ENCODE measurements around the gene PNMT. TPM values are rescaled to one million over a fixed set of nuclear protein-coding genes. Genes with fewer than 3 reads are reported as not detected.

Gene PNMT
- total RNA-seq, 1 donor from 2014 or later: 0.22 TPM

DNA sequence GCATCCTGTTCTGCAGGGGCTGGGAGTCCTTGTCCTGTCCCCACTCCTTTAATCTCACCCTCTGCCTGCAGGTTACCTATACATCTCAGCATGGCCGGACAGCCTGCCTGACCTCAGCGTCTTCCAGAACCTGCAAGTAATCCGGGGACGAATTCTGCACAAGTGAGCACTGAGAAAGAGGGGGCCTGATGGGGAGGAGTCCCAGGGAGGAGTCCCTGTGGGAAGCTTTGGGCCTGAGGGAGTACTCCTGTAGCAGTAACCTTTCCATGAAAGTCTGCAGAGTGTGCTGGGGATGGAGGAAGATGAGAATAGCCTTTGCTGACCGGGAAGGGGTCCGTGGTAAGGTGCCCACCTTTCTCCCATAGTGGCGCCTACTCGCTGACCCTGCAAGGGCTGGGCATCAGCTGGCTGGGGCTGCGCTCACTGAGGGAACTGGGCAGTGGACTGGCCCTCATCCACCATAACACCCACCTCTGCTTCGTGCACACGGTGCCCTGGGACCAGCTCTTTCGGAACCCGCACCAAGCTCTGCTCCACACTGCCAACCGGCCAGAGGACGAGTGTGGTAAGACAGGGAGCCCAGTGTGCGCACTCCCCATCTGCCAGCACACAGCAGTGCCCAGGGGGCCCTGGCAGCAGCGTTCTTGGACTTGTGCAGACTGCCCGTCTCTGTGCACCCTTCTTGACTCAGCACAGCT is 47.3 kb downstream of the PNMT start:
- Mint-ChIP-seq H3K4me1 (ENCODE audit: low read depth) (no peaks in the 10 kb centered on the region), H3K27me3 (ENCODE audit: low read depth) (no peaks in the 10 kb centered on the region), H3K27ac (ENCODE audit: unreplicated experiment) (no peak overlapping the region), H3K9me3 (ENCODE audit: low read depth) (no peaks in the 10 kb centered on the region), H3K4me3 (ENCODE audit: unreplicated experiment) (no peak overlapping the region), H3K36me3 (ENCODE audit: low read depth) (peaks cover 28% of the 10 kb centered on the region)
- TF ChIP-seq, protein P1, sequence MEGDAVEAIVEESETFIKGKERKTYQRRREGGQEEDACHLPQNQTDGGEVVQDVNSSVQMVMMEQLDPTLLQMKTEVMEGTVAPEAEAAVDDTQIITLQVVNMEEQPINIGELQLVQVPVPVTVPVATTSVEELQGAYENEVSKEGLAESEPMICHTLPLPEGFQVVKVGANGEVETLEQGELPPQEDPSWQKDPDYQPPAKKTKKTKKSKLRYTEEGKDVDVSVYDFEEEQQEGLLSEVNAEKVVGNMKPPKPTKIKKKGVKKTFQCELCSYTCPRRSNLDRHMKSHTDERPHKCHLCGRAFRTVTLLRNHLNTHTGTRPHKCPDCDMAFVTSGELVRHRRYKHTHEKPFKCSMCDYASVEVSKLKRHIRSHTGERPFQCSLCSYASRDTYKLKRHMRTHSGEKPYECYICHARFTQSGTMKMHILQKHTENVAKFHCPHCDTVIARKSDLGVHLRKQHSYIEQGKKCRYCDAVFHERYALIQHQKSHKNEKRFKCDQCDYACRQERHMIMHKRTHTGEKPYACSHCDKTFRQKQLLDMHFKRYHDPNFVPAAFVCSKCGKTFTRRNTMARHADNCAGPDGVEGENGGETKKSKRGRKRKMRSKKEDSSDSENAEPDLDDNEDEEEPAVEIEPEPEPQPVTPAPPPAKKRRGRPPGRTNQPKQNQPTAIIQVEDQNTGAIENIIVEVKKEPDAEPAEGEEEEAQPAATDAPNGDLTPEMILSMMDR (IDR thresholded peaks at IDR 0.05): no peak
- no peak for DNase-seq (ENCODE audit: low spot score)

DNA sequence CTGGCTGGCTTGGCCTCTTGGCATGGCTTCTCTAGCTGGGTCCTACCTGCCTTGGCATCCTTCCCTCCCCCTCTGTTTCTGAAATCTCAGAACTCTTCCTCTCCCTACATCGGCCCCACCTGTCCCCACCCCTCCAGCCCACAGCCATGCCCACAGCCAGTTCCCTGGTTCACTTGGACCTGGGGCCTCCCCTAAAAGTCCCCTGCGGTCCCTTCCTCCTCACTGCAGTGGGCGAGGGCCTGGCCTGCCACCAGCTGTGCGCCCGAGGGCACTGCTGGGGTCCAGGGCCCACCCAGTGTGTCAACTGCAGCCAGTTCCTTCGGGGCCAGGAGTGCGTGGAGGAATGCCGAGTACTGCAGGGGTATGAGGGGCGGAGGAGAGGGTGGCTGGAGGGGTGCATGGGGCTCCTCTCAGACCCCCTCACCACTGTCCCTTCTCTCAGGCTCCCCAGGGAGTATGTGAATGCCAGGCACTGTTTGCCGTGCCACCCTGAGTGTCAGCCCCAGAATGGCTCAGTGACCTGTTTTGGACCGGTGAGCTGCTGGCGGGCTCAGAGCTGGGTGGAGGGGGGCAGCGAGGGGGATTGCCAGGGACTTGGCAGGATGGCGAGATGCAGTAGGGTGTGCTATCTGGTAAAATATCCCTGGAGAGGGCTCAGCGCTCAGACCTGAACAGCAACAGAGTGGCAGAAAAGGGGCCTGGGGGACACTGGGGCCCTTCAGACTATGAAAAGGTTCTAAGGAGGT is 48.0 kb downstream of the PNMT start:
- H3K36me3 Mint-ChIP-seq (ENCODE audit: low read depth): peaks cover 28% of the 10 kb centered on the region
- H3K9me3 Mint-ChIP-seq (ENCODE audit: low read depth): no peaks in the 10 kb centered on the region
- no peaks in the 10 kb centered on the region for H3K27me3 Mint-ChIP-seq (ENCODE audit: low read depth)
- no peak overlapping the region for H3K4me3 Mint-ChIP-seq (ENCODE audit: unreplicated experiment)
- no peak for DNase-seq (ENCODE audit: low spot score)
- TF ChIP-seq, protein P1 (IDR thresholded peaks at IDR 0.05): no peak
- no peaks in the 10 kb centered on the region for H3K4me1 Mint-ChIP-seq (ENCODE audit: low read depth)
- H3K27ac Mint-ChIP-seq (ENCODE audit: unreplicated experiment): no peak overlapping the region

DNA sequence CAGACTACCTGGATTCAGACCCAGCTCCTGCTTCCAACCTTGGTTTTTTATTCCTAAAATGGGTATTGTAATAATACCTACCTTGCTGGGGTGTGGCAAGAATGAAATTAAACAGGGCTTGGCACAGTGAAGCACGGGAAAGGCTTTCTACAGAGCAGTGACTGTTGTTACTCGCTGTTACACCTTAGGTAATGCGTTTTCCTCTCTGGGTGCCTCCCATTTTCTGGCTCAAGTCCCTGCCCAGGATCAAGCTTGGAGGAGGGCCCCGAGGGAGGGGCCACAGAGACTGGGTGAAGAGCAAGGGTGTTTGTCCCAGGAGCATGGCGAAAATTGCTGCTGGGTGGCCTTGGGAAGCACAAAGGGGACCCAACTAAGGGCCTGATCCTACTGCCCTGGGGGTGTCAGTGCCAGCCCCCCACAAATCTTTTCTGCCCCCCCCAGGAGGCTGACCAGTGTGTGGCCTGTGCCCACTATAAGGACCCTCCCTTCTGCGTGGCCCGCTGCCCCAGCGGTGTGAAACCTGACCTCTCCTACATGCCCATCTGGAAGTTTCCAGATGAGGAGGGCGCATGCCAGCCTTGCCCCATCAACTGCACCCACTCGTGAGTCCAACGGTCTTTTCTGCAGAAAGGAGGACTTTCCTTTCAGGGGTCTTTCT is 48.8 kb downstream of the PNMT start:
- no peak overlapping the region for H3K27ac Mint-ChIP-seq (ENCODE audit: unreplicated experiment)
- H3K4me1 Mint-ChIP-seq (ENCODE audit: low read depth): no peaks in the 10 kb centered on the region
- no peak overlapping the region for H3K4me3 Mint-ChIP-seq (ENCODE audit: unreplicated experiment)
- H3K27me3 Mint-ChIP-seq (ENCODE audit: low read depth): no peaks in the 10 kb centered on the region
- no peaks in the 10 kb centered on the region for H3K9me3 Mint-ChIP-seq (ENCODE audit: low read depth)
- DNase-seq (ENCODE audit: low spot score): no peak
- H3K36me3 Mint-ChIP-seq (ENCODE audit: low read depth): peaks cover 28% of the 10 kb centered on the region
- TF ChIP-seq, protein P1 (IDR thresholded peaks at IDR 0.05): no peak

DNA sequence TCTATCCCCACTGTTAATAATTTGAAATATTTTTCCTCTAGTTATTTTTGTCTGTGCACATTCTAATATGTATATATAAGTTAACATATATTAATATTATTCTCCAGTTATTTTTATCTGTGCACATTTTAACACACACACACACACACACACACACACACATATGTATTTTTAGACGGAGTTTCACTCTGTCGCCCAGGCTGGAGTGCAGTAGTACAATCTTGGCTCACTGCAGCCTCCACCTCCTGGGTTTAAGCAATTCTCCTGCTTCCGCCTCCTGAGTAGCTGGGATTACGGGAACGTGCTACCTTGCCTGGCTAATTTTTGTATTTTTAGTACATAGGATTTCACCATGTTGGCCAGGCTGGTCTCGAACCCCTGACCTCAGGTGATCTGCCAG is 49.4 kb downstream of the PNMT start:
- Mint-ChIP-seq H3K4me3 (ENCODE audit: unreplicated experiment) (no peak overlapping the region), H3K27me3 (ENCODE audit: low read depth) (no peaks in the 10 kb centered on the region), H3K27ac (ENCODE audit: unreplicated experiment) (no peak overlapping the region), H3K36me3 (ENCODE audit: low read depth) (peaks cover 23% of the 10 kb centered on the region), H3K9me3 (ENCODE audit: low read depth) (no peaks in the 10 kb centered on the region), H3K4me1 (ENCODE audit: low read depth) (no peaks in the 10 kb centered on the region)
- no peak for DNase-seq (ENCODE audit: low spot score)
- TF ChIP-seq, protein P1 (IDR thresholded peaks at IDR 0.05): no peak

DNA sequence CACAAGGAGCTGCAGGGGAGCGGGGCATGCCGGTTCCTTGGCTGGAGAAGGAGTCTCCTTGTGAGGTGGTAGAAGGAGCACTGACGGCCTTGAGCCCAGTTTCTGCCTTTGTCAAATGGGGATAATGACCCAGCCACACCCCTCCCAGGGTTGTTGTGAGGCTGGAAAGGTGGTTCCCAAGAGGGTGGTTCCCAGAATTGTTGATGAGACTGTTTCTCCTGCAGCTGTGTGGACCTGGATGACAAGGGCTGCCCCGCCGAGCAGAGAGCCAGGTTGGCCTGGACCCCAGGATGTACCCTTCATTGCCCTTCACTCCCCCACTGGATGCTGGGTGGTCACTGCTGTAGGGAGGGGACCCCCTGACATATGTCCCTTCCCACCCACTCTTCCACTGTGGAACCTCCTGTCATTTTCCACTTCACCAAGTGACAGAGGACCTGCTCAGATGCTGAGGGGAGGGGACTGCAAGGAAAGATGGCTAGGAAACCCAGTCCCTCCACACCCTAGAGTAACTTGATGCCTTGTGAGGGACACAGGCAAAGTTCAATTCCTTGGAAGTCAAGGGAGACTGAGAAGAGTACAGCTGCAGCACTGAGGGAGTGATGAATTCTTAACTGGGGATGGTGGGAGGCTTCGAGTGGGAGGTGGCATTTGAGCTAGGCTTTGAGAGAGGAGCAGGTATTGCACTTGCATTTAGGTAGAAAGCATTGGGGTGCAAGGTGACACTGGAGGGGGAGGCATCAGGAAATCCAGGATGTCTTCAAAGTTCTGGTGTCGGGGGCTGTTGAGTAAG is 51.5 kb downstream of the PNMT start:
- Mint-ChIP-seq H3K9me3 (ENCODE audit: low read depth) (no peaks in the 10 kb centered on the region), H3K36me3 (ENCODE audit: low read depth) (peaks cover 27% of the 10 kb centered on the region), H3K27ac (ENCODE audit: unreplicated experiment) (no peak overlapping the region), H3K27me3 (ENCODE audit: low read depth) (no peaks in the 10 kb centered on the region), H3K4me1 (ENCODE audit: low read depth) (no peaks in the 10 kb centered on the region), H3K4me3 (ENCODE audit: unreplicated experiment) (no peak overlapping the region)
- TF ChIP-seq, protein P1 (IDR thresholded peaks at IDR 0.05): no peak
- DNase-seq (ENCODE audit: low spot score): no peak
